Activated CD8-positive, alpha-beta memory T cell treated with anti-CD3 and anti-CD28 coated beads for 36 hours (primary cell): Measurements from ENCODE around the gene PDE4B. TPM values are rescaled to one million over a fixed set of nuclear protein-coding genes. Genes with fewer than 3 reads are reported as not detected.
"Not testable (repeated sequence)": the region's sequence is repeated elsewhere in the genome, so short reads cannot be mapped to it uniquely, and the experiment has no call there.

Experiments used
- CTCF ChIA-PET: fragments of 350-600 bp; sonication (Branson Sonifier 250); formaldehyde crosslinking; loops from one replicate; lab custom pipeline; 2021; ENCODE audit warnings: antibody characterized with exemption; lab: Charles Lee
- POLR2A ChIA-PET: fragments of 350-600 bp; sonication (Branson Sonifier 250); formaldehyde crosslinking; loops from one replicate; lab custom pipeline; 2021; ENCODE audit warnings: antibody characterized with exemption; lab: Charles Lee
- total RNA-seq, 2 experiments: library from RNA; stranded (reverse); gene quantifications; one replicate each; pipeline ENCODE4 v1.2.3, GENCODE V29; 2021

Gene PDE4B
- total RNA-seq, 2 experiments from 2014 or later = 32.2 to 33.8 TPM

DNA sequence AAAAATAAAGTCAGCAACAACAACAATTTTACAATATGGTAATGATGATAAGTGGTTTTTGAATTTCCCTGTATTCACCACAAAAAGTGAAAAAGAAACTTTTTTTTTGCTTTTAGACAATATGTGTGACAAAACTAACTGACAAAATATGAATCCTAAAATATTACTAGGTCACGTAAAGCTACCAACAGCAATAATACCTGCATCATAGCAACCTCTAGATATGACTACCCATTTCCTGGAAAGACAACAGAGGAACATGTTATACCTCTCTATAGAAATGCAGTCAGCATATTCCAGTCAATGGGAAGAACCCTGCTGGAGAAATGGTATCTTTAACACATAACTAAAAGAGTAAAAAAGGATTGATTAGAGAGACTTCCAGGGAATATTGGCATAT lies 73.7 kb downstream of the PDE4B start:
- CTCF ChIA-PET = no interaction called here
- POLR2A ChIA-PET = no interaction called here

DNA sequence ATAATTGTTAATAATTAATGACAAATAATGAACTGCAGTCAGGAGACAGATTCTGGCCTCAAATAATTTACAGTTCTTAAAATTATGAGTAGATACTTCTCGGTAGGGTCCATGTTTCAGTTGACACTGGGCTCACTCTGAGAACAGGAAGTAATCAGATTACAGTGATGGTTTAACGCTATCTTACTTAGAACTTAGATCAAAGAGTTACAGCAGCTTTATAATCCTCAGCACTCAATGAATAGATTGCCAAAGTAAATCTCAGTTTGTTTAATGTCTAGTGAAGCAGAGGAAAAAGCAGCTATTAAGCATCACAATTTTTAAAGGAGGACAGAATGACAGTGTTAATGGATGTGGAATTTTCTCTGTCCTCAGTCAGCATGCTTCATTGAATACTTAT lies 79.6 kb downstream of the PDE4B start:
- ChIA-PET CTCF (no interaction called here), POLR2A (no interaction called here)

GRCh38 chr1:65878342-65878741 lies 85.6 kb downstream of the PDE4B start:
- CTCF ChIA-PET, POLR2A ChIA-PET: not testable (repeated sequence)

DNA sequence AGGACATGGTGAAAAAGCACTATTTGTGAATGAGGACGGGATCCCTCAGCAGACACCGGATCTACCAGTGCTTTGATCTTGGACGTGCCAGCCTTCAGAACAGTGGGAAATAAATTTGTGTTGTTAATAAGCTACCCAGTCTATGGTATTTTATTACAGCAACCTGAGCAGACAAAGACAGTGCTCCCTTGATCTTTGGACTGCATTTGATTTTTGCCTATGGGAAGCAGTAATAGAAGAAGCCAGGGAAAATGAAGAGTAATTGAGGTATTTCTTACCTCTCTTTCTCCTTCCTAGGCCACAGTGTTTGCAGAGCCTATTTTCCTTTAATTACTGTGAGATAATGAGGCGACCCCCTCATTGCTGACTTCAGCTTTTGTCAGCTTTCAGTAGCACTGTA lies 87.9 kb downstream of the PDE4B start:
- ChIA-PET CTCF (no interaction called here), POLR2A (no interaction called here)

DNA sequence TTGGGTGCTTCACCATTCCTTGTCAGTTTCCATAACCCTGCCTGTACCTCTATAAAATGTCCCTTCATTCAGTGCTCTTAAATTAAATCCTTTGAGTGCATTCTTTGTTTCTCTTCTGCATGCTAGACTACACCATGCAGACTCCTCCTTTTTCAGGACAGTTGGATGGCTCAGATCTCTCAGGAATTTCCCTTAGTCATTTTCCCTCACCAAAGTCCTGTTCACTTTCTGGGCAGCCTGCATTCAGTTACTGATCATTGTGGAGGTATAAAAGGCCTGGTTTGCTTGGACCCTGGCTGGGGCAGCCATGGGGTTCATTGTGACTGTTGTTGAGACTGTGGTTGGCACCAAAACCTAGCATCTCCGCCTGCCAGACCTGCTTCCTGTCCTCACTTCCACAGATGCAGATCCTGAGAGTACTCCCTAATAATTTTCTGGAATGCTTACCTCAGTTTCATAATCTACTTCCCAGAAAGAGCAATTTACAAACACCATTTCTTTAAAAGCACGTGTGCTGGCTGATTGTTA lies 88.4 kb downstream of the PDE4B start:
- ChIA-PET CTCF (no interaction called here), POLR2A (no interaction called here)

DNA sequence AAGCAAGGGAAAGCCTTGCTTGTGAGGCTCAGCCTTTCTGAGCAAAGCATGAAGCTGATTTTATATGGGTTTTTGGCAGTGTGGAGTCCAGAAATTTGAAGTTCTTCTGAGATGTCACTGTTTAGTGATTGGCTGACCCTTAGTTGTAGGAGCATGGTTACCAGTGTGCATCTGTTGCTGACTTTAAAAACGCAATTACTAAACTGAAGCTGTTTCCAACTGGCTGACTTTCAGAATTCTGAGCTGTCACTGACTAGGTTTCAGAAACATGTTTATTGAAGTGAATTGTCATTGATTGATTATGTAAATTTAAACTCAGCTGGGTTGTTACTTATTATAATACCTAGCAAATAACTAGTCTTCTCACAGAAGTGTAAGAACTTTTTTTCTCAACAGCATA lies 89.4 kb downstream of the PDE4B start:
- ChIA-PET POLR2A (no interaction called here), CTCF (no interaction called here)

- ChIA-PET CTCF (no interaction called here), POLR2A (no interaction called here)
Observed at GRCh38 chr1:65889441-65889840, 96.7 kb downstream of the PDE4B start.

- ChIA-PET POLR2A (no interaction called here), CTCF (no interaction called here)
Observed at GRCh38 chr1:65890201-65890843, 97.6 kb downstream of the PDE4B start.

GRCh38 chr1:65894738-65895605 lies 102.3 kb downstream of the PDE4B start:
- POLR2A ChIA-PET = no interaction called here
- CTCF ChIA-PET = no interaction called here

- POLR2A ChIA-PET = no interaction called here
- CTCF ChIA-PET = no interaction called here
Observed at GRCh38 chr1:65896721-65897120, 104.0 kb downstream of the PDE4B start.

- ChIA-PET POLR2A (no interaction called here), CTCF (no interaction called here)
Observed at GRCh38 chr1:65897485-65897884, 104.8 kb downstream of the PDE4B start.

- CTCF ChIA-PET = no interaction called here
- POLR2A ChIA-PET = no interaction called here
Observed at GRCh38 chr1:65904681-65905083, 112.0 kb downstream of the PDE4B start.

GRCh38 chr1:65910432-65910831 lies 117.7 kb downstream of the PDE4B start:
- ChIA-PET POLR2A (no interaction called here), CTCF (no interaction called here)

DNA sequence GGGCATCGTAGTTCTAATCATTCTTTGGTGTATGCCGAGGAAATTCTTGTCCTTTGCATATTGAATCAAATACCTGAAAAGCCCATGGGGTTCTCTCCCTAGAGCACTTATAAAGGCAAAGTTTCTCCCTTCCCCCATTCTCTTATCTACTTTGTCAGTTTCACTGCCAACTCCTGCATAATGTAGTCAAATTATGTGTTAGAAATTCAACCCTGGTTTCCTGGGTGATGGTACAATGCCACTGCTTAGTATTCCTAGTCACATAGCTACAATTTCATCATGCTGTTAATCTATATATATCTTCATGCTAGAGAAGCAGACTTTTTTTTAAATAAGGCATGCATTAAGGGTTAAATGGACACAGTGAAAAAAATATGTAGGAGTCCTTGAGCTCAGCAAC lies 119.0 kb downstream of the PDE4B start:
- ChIA-PET POLR2A (no interaction called here), CTCF (no interaction called here)

DNA sequence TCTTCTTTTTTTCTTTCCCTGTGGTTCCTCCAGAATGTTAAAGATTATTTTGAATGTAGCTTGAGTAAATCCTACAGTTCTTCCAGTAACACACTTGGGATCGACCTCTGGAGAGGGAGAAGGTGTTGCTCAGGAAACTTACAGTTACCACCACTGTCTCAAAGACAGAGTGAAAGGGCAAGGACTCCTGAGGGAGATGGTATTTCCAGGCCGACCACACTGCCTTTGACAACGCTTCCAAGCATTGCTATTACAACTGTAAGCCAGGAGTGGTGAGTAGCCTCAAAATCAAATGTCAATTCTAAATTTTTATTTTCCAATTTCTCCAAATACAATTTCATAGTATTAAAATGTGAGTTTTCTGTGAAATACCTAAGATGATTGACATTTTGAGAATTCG lies 125.9 kb downstream of the PDE4B start:
- CTCF ChIA-PET = interaction anchor here (0.6 kb wide), 1 partner anchor 292 kb away, joined by 3 read pairs; no protein-coding TSS in a partner anchor

DNA sequence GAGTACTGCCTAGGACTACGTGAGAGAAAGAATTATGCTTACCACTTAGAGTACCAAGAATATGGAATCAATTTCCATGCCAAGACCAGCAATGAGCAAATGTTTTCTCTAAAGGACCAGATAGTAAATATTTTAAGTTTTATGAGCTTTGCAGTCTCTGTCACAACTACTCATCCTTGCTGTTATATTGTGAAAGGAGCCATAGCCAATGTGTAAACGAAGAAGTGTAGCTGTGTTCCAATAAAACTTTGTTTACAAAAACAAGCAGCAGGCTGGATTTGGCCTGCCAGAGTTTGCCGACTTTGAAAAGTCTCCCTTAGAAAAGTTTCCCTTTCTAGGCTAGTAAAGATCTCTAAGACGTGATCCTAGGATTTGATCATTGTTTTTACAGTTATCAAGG lies 128.8 kb downstream of the PDE4B start:
- ChIA-PET CTCF (no interaction called here), POLR2A (no interaction called here)

More for the DNA sequence above, 125.9 kb downstream of the PDE4B start:
- POLR2A ChIA-PET = no interaction called here

- CTCF ChIA-PET = no interaction called here
- POLR2A ChIA-PET = no interaction called here
Observed at GRCh38 chr1:65924471-65924870, 131.8 kb downstream of the PDE4B start.

GRCh38 chr1:65938506-65938905 lies 145.8 kb downstream of the PDE4B start:
- CTCF ChIA-PET = no interaction called here

DNA sequence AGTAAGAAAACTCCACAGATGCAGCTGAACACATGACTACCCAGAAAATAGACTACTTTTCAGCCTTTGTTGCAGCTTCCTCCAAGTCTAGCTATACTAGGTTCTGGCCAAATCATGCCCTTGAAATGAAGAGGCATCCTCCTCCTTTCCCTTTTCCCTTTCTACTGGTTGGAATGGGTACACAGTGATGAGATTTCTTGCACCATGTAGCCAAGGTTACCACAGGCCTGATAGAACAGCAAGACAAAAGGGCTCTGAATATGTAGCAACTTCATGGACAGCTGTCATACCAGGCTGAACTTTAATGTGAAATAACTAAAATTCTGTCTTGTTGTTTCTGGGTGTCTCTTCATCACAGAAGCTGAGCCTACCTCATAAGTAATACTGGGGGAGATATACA lies 146.5 kb downstream of the PDE4B start:
- POLR2A ChIA-PET = no interaction called here
- CTCF ChIA-PET = no interaction called here

More at GRCh38 chr1:65938506-65938905, 145.8 kb downstream of the PDE4B start:
- POLR2A ChIA-PET = no interaction called here

- POLR2A ChIA-PET = no interaction called here
Observed at GRCh38 chr1:65939636-65940035, 146.9 kb downstream of the PDE4B start.

DNA sequence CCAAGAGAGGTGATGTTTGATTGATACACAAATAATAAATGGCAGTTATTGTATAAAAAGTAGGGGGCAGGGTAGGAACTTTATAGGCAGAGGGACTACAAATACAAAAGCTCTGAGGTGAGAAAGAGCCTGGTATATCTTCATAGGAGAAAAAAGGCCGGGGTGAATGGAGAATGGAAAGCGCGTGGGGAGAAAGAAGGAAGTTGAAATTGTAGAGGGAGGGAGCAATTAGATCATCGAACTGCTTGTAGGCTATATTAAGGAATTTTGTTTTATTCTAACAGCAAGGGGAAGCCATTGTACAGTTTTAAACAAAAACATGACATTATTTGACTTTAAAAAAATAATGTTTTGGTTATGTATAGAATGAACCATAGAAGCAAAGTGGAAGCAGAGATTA lies 147.4 kb downstream of the PDE4B start:
- ChIA-PET CTCF (no interaction called here), POLR2A (no interaction called here)

More at GRCh38 chr1:65939636-65940035, 146.9 kb downstream of the PDE4B start:
- CTCF ChIA-PET = no interaction called here
